ENCODE measurements around the gene INVS. TPM values are rescaled to one million over a fixed set of nuclear protein-coding genes. Genes with fewer than 3 reads are reported as not detected.

Gene INVS
- total and polyA plus RNA-seq, 3 donors from 2014 or later, result 13.3 to 37.1 (median 31.7) TPM

DNA sequence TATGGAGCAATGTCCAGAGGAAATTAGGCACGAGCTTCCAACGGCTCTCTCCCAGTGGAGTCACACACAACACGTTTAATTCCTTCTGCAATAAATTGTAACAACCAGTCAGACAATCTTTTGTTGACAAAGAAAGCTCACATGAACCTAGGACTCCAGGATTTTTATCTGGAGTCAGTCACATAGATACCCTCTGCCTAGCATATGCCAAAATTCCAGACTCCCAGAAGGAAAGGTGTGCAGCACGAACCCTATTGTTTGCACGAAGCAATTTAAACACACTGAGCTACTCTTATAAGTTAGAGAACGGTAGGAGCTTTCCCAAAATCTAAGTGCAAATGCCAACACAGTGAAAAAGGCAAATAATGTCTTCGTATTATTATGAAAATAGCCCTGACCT, 186.6 kb downstream of the INVS start:
- intact Hi-C loops (cut with DNase I; ENCODE audit: low total_unique reads), result no loop called here
- Histone ChIP-seq H3K9me3 (no peaks in the 10 kb centered on the region), H3K4me3 (no peak overlapping the region), H3K36me3 (ENCODE audit: low read depth, missing control alignments) (no peaks in the 10 kb centered on the region), H3K4me1 (no peaks in the 10 kb centered on the region), H3K27ac (no peak overlapping the region), H3K27me3 (no peaks in the 10 kb centered on the region)
- TF ChIP-seq, protein P1, sequence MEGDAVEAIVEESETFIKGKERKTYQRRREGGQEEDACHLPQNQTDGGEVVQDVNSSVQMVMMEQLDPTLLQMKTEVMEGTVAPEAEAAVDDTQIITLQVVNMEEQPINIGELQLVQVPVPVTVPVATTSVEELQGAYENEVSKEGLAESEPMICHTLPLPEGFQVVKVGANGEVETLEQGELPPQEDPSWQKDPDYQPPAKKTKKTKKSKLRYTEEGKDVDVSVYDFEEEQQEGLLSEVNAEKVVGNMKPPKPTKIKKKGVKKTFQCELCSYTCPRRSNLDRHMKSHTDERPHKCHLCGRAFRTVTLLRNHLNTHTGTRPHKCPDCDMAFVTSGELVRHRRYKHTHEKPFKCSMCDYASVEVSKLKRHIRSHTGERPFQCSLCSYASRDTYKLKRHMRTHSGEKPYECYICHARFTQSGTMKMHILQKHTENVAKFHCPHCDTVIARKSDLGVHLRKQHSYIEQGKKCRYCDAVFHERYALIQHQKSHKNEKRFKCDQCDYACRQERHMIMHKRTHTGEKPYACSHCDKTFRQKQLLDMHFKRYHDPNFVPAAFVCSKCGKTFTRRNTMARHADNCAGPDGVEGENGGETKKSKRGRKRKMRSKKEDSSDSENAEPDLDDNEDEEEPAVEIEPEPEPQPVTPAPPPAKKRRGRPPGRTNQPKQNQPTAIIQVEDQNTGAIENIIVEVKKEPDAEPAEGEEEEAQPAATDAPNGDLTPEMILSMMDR (IDR thresholded peaks at IDR 0.05), result no peak
- TF ChIP-seq POLR2A (IDR thresholded peaks at IDR 0.05), result no peak
- WGBS, 2 donors, result 94% methylated on average over 7 of the region's 7 CpGs
- DNase-seq, result no peak

DNA sequence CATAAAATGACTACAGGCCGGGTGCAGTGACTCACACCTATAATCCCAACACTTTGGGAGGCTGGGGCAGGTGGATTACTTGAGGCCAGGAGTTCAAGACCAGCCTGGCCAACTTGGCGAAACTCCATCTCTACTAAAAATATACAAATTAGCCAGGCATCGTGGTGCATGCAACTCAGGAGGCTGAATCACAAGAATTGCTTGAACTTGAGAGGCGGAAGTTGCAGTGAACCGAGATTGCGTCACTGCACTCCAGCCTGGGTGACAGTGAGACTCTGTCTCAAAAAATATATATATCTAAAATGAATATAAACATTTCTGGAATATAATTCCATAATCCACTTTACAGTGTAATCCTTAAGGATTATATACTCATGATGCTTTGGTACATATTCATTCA, 187.2 kb downstream of the INVS start:
- H3K4me3 ChIP-seq, result no peak overlapping the region
- intact Hi-C loops (cut with DNase I; ENCODE audit: low total_unique reads), result no loop called here
- DNase-seq, result no peak
- no peaks in the 10 kb centered on the region for H3K27me3 ChIP-seq
- no peaks in the 10 kb centered on the region for H3K36me3 ChIP-seq (ENCODE audit: low read depth, missing control alignments)
- no peaks in the 10 kb centered on the region for H3K9me3 ChIP-seq
- TF ChIP-seq, protein P1 (IDR thresholded peaks at IDR 0.05), result no peak
- TF ChIP-seq POLR2A (IDR thresholded peaks at IDR 0.05), result no peak
- H3K4me1 ChIP-seq, result no peaks in the 10 kb centered on the region
- 95 to 97% methylated on average over 6 of the region's 6 CpGs for WGBS, 2 donors
- no peak overlapping the region for H3K27ac ChIP-seq

DNA sequence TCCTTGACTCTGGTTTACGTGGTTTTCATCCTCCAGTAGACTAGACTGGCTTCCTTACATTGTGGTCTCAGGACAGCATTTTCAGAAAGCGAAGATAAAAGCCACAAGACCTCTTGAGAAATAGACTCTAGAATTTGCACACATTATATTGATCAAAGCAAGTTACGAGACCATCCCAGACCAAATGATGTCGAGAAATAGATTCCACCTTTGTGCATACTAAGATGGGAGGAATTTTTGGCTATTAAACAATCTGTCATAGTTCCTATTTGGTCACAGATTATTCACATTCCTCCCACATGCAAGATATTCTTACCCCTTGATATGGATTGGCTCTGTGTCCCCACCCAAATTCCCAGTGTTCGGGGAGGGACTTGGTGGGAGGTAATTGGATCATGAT, 188.1 kb downstream of the INVS start:
- no peaks in the 10 kb centered on the region for H3K4me1 ChIP-seq
- H3K27ac ChIP-seq, result no peak overlapping the region
- intact Hi-C loops (cut with DNase I; ENCODE audit: low total_unique reads), result no loop called here
- no peak overlapping the region for H3K4me3 ChIP-seq
- H3K36me3 ChIP-seq (ENCODE audit: low read depth, missing control alignments), result no peaks in the 10 kb centered on the region
- DNase-seq, result no peak
- H3K9me3 ChIP-seq, result no peaks in the 10 kb centered on the region
- no peaks in the 10 kb centered on the region for H3K27me3 ChIP-seq
- 95 to 97% methylated on average over 5 of the region's 5 CpGs for WGBS, 2 donors
- TF ChIP-seq, protein P1 (IDR thresholded peaks at IDR 0.05), result no peak
- no peak for TF ChIP-seq POLR2A (IDR thresholded peaks at IDR 0.05)

DNA sequence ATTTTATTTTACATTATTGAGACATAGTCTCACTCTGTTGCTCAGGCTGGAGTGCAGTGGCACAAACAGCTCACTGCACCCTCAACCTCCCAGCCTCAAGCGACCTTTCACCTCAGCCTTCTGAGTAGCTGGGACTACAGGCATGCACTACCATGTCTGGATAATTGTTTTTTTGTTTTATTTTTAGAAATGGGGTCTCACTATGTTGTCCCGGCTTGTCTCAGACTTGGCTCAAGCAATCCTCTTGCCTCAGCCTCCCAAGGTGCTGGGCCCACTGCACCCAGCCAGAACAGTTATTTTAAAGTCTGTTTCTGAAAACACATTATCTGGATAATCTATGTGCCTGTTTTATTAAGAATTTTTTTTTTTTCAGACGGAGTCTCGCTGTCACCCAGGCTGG, 191.7 kb downstream of the INVS start:
- DNase-seq, result no peak
- WGBS, 2 donors, result 98% methylated on average over 4 of the region's 4 CpGs
- no peaks in the 10 kb centered on the region for H3K27me3 ChIP-seq
- no peak overlapping the region for H3K4me3 ChIP-seq
- TF ChIP-seq, protein P1 (IDR thresholded peaks at IDR 0.05), result no peak
- no peak for TF ChIP-seq POLR2A (IDR thresholded peaks at IDR 0.05)
- H3K36me3 ChIP-seq (ENCODE audit: low read depth, missing control alignments), result no peaks in the 10 kb centered on the region
- no peaks in the 10 kb centered on the region for H3K4me1 ChIP-seq
- intact Hi-C loops (cut with DNase I; ENCODE audit: low total_unique reads), result no loop called here
- no peaks in the 10 kb centered on the region for H3K9me3 ChIP-seq
- no peak overlapping the region for H3K27ac ChIP-seq

DNA sequence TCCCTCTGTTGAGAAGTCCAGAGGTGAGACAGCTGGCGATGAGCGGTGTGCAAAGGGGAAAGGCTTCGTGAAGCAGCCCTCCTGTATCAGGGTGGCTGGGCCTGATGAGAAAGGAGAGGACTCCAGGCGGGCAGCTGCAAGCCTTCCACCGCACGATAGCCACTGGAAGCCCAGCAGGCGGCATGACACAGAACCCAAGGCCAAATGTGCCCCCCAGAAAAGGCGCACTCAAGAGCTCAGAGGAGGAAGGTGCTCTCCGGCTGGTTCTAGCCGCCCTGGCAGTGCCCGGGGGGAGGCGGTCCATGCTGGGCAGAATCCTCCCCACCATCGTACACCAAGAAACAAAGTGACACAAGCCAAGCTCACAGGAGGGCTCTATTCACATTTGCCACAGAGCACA, 193.4 kb downstream of the INVS start:
- intact Hi-C loops (cut with DNase I; ENCODE audit: low total_unique reads), result no loop called here
- 94 to 98% methylated on average over 13 of the region's 13 CpGs for WGBS, 2 donors
- no peak overlapping the region for H3K4me3 ChIP-seq
- no peak for DNase-seq
- H3K27ac ChIP-seq, result no peak overlapping the region
- TF ChIP-seq, protein P1 (IDR thresholded peaks at IDR 0.05), result no peak
- no peak for TF ChIP-seq POLR2A (IDR thresholded peaks at IDR 0.05)
- no peaks in the 10 kb centered on the region for H3K27me3 ChIP-seq
- no peaks in the 10 kb centered on the region for H3K9me3 ChIP-seq
- H3K4me1 ChIP-seq, result no peaks in the 10 kb centered on the region
- no peaks in the 10 kb centered on the region for H3K36me3 ChIP-seq (ENCODE audit: low read depth, missing control alignments)

All from testis (tissue), 3 donors.